GM10847 (cell line): ENCODE results near the gene RNGTT.

Experiments
- POLR2A ChIP-seq: IDR thresholded peaks from 2 replicates; pipeline ENCODE4 v1.6.1; 2011; ENCODE audit not compliant: insufficient read length; ENCODE audit errors: extremely low read depth

Gene RNGTT

DNA sequence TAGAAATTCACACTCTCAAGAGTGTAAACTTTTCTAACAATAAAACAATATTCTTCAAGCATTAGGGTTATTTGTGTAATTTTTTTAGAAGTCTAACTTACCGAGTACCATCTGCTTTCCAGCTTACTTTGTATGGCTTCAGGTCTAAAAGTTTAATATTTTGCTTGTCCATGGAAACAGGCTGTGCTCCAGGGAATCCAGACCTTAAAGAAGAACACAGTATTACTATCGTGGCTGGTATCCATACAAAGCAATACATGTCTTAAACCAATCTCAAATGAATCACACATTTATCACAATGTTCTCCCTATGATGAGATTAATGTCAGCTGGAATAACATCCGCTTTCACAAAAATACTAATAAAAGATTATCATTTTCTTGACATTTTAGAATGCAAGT lies 73.0 kb downstream of the RNGTT start:
- TF ChIP-seq POLR2A = no peak

DNA sequence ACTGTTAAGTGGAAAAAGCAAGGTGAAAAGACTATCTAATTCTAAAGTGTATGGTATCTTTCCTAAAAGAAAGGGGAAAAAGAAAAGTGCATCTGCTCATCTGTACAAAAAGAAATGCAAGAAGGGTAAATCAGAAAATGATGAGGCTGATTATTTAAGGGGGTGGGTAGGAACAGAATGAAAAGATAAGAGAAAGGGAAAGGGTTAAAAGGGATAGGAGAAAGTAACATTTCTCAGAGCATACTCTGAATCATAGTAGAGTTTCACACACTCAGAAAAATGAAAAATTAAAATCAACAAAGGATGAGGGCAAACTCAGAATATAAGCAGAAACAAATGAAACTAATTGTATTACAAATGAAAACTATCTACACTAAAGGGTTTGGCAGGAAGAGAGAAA lies 79.1 kb downstream of the RNGTT start:
- no peak for TF ChIP-seq POLR2A

DNA sequence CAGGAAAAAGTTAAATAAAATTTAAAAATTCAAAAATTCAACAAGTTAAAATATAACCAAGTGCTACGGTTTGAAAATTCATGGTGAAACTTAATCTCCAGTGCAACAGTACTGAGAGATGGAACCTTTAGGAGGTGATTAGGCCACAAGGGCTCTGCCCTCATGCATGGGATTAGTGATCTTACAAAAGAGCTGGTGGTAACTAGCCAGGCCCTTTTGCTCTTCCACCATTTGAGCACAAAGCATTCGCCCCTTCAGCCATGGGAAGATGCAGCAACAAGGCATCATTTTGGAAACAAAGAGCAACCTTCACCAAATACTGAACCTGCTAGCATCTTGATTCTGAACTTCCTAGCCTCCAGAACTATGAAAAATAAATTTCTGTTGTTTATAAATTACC lies 80.9 kb downstream of the RNGTT start:
- no peak for TF ChIP-seq POLR2A

DNA sequence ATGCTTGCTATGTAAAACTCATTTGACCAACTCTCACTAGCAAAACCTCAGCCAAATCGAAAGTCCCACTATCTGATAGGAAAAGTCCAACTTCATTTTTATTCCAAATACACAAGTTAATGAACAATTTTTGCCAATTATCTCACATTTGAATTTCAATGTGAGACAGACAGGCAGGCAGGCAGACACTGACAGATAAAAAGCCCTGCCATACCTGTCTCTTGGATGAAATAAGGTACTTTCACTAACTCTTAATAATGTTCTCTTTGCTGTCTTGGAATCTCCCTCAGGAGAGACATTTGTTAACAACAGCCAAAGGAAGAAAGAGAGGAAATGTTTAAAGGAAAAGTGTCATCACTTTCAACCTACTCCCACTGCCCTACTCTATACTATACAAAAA lies 82.0 kb downstream of the RNGTT start:
- TF ChIP-seq POLR2A = no peak

DNA sequence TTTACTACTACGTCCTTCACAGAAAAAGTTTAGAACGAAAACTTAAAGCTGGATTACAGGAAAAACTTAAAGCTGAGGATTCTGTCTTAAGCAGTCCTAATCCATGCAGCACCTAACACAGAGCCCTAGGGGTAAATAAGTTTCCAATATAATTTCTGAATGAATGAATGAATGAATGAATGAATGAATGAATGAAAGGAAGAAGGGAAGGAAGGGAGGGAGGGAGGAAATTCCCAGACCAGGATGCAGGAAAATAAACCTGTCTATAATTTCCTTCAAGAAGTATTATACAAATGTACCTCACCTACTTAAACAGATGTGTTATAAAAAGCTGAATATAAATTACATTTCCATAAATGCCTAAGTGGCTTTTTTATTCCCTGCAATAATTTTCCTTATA lies 83.4 kb downstream of the RNGTT start:
- no peak for TF ChIP-seq POLR2A

DNA sequence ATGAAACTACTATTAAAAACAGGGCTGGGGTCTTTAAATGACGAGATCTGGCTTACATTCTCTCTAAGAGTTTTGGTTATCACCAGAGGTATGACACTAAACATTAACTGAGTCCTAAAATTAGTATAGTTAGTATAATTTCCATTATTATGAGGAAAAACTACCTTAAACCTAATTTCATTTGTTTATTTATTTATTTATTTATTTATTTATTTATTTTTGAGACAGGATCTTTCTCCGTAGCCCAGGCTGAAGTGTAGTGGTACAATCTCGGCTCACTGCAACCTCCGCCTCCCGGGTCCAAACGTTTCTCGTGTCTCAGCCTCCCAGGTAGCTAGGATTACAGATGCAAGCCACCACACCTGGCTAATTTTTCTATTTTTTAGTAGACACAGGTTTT lies 85.5 kb downstream of the RNGTT start:
- no peak for TF ChIP-seq POLR2A

DNA sequence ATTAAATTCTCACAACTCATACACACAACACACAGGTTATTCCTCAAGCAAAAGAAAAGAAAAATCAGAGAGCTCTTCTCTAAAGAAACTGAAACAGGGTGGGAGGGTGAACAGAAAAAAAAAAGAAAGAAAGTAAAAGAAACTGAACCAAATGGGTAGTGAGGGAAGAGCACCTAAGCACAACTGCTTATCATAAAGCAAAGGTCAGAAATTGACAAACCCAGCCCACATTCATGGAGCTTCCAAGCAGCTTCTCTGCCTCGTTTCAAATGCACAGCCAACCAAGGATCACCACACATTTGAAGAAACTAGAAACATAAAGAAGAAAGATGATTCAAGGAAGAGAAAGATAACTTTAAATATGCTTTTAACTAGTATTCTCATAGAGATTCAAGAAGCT lies 90.5 kb downstream of the RNGTT start:
- no peak for TF ChIP-seq POLR2A

DNA sequence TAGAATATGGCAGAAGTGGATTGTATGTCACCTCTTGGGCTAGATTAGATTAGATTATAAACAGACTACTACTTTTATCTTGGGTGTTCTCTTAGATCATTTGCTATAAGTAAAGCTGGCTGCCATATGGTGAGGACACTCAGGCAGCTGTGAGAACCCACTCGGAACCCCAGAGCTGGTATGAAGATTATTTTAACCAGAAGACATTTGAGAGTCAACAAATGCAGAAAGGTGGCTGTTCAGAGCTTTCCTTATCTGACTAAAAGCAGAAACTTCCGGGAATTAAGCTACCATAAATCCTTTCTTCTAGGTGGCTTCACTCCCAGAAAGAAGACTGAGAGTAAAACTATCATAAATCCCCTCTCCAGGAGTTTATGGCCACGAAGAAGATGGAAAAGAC lies 91.9 kb downstream of the RNGTT start:
- no peak for TF ChIP-seq POLR2A

DNA sequence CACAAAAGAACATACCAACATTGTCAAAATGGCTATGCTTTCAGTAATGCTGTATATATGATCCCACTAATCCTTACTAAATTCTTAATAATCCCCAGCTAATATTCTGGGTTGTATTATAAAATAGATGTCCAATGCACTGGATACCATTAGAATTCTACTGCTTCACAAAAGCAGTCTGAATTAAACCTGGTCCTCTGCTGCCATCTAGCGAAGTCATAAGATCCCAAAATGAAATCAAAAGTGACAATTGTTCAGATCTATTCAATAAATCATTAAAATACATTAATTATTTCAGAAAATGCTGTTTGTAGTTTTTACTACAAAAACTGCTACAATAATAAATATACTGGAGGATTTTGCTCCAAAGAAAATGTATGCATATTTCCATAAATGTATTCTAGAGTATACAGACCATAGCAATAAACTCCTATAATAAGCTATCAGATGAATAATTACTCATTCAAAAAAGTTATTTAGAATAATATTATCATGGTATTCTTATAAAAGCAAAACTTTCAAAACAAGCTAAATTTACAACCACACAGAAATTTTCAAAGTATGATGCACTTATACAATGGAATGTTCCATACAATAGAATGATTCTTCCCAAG lies 92.6 kb downstream of the RNGTT start:
- no peak for TF ChIP-seq POLR2A

DNA sequence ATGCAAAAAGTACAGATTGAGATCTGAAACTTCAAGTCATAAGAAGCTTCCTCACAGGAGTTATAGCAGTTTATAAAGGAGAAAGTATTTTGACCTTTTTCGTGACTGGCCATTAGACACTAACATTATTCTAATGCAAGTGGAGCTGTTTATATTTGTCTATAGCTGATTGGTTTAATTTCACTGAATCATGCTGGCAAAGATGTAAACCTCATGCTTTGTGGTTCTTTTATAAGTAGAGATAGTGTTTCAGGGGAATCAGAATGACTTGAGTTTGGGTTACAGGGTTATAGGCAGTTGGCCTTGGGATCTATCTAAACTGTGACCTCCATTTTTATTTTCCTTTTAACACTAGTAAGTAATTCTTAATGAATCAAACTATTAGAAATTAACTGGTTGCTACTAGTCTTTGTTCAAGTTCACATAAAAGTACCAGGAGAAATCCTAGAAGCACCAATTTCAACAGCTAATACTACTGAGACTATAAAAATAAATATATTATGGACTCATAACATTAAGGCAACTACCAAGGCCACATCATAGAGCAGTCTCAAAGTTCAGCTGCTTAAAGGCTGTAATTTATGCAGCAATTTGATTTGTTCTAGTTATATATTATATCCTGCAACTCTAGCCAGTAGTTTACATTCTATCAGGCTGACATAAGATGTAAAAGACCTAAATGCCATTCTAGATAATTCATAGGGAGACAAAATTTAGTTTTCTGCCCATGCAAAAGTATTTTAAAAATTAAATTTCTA lies 94.0 kb downstream of the RNGTT start:
- TF ChIP-seq POLR2A = no peak

DNA sequence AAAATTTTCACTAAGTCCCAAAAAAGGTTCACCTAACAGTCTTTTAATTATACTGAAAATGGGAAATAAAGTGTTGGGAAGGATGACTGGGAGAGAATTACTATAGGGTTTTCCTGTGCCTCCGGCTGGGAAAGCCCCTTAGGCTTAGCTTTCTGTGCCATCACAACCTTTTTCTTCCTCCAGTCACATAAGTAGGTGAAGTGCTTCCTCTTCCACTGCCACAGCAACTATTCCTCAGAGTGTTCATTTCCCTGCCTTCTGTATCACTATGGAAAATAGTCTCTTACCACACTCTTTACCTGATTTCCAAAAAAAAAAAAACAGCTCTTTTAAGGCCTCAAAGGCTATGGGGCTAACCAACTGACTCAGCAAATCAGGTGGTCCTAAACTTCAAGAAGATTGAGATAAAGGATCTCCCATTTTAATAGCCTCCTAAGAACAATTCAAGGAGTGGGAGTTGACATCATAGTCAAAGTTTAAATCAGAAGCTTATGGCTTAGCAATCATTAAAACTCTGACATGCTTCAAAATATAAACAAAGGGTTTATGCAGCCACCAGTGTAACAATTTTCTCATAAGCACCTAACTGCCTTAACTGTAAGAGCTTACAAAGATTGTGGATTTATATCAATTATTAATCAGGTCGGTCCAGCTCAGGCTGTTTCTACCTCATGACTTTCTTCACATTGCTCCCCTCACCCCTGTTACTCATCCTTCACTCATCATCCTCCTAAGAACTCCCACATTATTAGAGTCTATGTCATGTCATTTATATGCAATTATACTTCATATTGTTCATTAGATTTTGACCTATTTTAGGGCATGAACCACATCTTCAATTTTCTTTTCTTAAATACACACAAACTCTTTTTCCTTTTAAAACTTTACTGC lies 95.3 kb downstream of the RNGTT start:
- TF ChIP-seq POLR2A = no peak

DNA sequence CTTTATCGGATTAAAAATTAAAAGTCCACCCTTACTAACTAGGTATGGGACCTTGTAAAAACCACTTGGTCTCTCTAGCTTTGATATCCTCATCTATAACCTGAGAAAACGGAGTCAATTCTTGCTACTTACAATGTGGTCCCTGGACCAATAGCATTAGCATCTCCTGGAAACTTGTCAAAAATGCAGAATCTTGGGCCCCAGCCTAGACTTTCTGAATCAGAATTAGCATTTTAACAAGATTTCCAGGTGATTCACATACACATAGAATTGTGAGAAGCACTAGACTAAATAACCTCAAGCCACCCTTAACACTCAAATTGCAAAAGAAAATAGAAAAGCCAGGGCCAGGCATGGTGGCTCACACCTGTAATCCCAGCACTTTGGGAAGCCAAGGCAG lies 96.6 kb downstream of the RNGTT start:
- no peak for TF ChIP-seq POLR2A

DNA sequence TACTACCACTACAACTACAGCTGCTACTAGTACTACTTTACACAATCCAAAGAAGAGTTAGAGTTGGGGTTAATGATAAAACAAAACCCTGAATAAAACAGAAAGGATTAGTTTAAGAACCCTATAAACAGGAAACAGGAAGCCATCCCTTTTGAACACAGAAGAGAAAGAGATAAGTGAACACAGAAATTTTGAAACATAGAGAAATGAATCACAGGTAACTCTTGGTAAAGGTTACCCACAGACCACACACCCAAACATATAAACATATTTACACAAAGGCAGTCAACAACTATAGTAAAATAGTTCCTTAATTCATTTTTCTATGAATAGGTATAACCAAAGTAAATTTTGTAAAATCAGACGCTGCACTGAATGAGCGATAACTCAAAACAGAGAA lies 98.1 kb downstream of the RNGTT start:
- no peak for TF ChIP-seq POLR2A

DNA sequence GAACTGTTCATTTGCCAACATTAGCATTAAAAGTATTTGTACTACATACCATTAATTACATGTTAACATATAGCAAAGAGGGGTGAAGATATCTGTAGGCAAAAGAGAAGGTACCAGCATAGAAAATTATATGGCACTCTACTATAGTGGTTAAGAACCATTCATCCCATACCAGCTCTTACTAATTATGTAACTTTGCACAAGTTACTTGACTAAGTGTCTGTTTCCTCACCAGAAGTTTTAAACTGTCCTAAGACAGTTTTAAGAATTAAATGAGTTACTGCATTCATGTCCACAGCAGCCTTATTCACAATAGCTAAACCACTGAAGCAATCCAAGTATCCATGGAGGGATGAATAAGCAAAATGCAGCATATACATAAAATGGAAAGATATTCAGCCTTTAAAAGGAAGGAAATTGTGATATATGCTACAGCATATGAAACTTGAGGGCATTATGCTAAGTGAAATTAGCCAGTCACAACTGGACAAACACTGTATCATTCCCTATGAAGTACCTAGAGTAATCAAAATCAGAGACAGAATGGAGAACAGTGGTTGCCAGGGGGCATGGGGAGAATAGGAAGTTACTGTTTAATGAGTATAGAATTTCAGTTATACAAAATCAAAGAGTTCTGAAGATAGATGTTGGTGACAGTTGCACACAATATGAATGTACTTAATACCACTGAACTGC lies 98.9 kb downstream of the RNGTT start:
- no peak for TF ChIP-seq POLR2A

DNA sequence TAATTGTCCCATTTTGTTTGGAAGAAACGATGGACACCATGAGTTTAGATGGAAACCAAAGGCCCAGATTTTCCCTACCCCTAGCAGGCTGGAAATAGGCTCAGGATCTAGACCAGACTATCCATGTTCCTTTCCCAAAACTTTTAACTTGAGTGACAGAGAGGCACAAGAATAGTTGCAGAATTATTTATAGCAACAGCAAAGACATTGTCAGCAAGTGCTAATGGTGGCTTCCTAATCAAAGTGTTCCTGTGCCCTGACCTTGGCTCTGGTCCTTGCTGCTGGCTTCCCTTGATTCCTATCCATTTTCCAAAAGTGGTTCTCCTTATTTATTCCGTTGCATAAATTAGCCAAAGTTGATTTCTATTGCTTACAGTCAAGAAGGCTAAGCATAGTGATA lies 103.1 kb downstream of the RNGTT start:
- TF ChIP-seq POLR2A = no peak
